HepG2 (cell line): ENCODE results near the gene FAM222B. TPM values are rescaled to one million over a fixed set of nuclear protein-coding genes. Genes with fewer than 3 reads are reported as not detected.

Experiments used
- CBFB ChIP-seq: sonication (generic); formaldehyde crosslinking; IDR thresholded peaks from 2 replicates; pipeline ENCODE4 v1.4.0; 2020; ENCODE audit warnings: missing genetic modification reagents
- CCDC6 ChIP-seq: sonication (generic); formaldehyde crosslinking; IDR thresholded peaks from 2 replicates; pipeline ENCODE4 v1.8.1; 2022; ENCODE audit warnings: mild to moderate bottlenecking, missing genetic modification reagents, moderate library complexity
- HOXD1 ChIP-seq: sonication (generic); formaldehyde crosslinking; IDR thresholded peaks from 2 replicates; pipeline ENCODE4 v1.5.0; 2020; ENCODE audit warnings: missing genetic modification reagents
- KDM1A ChIP-seq: IDR thresholded peaks from 2 replicates; pipeline ENCODE4 v1.6.1; 2016; ENCODE audit warnings: missing compliant biosample characterization
- MLX ChIP-seq: IDR thresholded peaks from 2 replicates; pipeline ENCODE4 v1.6.1; 2016
- NFE2L2 ChIP-seq: fragments of 150-350 bp; IDR thresholded peaks from 2 replicates; pipeline ENCODE4 v1.6.1; 2014; ENCODE audit warnings: low read length
- PCBP1 ChIP-seq: fragments of 200-400 bp; formaldehyde crosslinking; IDR thresholded peaks from 2 replicates; pipeline ENCODE4 v1.6.1; 2017; ENCODE audit warnings: mild to moderate bottlenecking, low read depth, low read length, borderline replicate concordance
- REPIN1 ChIP-seq: sonication (generic); formaldehyde crosslinking; IDR thresholded peaks from 2 replicates; pipeline ENCODE4 v1.8.0; 2022; ENCODE audit warnings: missing genetic modification reagents, low read depth, mild to moderate bottlenecking, borderline replicate concordance
- SIX4 ChIP-seq: sonication (generic); formaldehyde crosslinking; IDR thresholded peaks from 2 replicates; pipeline ENCODE4 v1.4.0; 2020; ENCODE audit warnings: missing genetic modification reagents
- ZNF276 ChIP-seq: sonication (generic); formaldehyde crosslinking; IDR thresholded peaks from 2 replicates; pipeline ENCODE4 v1.4.0; 2020; ENCODE audit warnings: mild to moderate bottlenecking, low read depth, missing genetic modification reagents
- ZNF337 ChIP-seq: sonication (generic); formaldehyde crosslinking; IDR thresholded peaks from 2 replicates; pipeline ENCODE4 v1.5.1; 2020; ENCODE audit warnings: missing genetic modification reagents, low read depth, mild to moderate bottlenecking, borderline replicate concordance
- ZNF407 ChIP-seq: sonication (generic); formaldehyde crosslinking; IDR thresholded peaks from one replicate; pipeline ENCODE4 v1.5.1; 2020; ENCODE audit warnings: mild to moderate bottlenecking, missing genetic modification reagents; ENCODE audit errors: not compliant biosample characterization
- ZNF549 ChIP-seq: sonication (generic); formaldehyde crosslinking; IDR thresholded peaks from 2 replicates; pipeline ENCODE4 v1.5.0; 2020; ENCODE audit warnings: missing genetic modification reagents
- ZNF605 ChIP-seq: sonication (generic); formaldehyde crosslinking; IDR thresholded peaks from 2 replicates; pipeline ENCODE4 v1.8.0; 2022; ENCODE audit warnings: mild to moderate bottlenecking, missing genetic modification reagents
- ZNF614 ChIP-seq: IDR thresholded peaks from 2 replicates; pipeline ENCODE4 v1.6.1; 2018; ENCODE audit warnings: missing biosample characterization, missing genetic modification reagents, inconsistent platforms, borderline replicate concordance
- ZNF782 ChIP-seq: sonication (generic); formaldehyde crosslinking; IDR thresholded peaks from 2 replicates; pipeline ENCODE4 v1.4.0; 2020; ENCODE audit warnings: missing genetic modification reagents, mild to moderate bottlenecking, borderline replicate concordance
- ZNF800 ChIP-seq: sonication (generic); formaldehyde crosslinking; IDR thresholded peaks from 2 replicates; pipeline ENCODE4 v1.4.0; 2020; ENCODE audit warnings: missing genetic modification reagents
- polyA plus RNA-seq, 8 experiments: library from polyadenylated mRNA; depleted of rRNA in 3 of 8; stranded (reverse) in 7 of 8; unstranded in 1 of 8; fragments of >200 nt; fragmentation: Illumina TruSeq in 4 of 8; extraction: Trizol in 4 of 8; gene quantifications; 2 replicates each; pipeline versions ENCODE4 v1.2.1 to v1.2.3, GENCODE V29; 2011 to 2016; ENCODE audit warnings: low read depth in 4 of 8, missing spikeins in 1 of 8, mixed read lengths in 1 of 8; ENCODE audit not compliant: insufficient read depth in 1 of 8
- total RNA-seq, 5 experiments: library from RNA; depleted of rRNA; stranded (reverse); fragments of >200 nt; fragmentation: Illumina TruSeq; extraction: Trizol; gene quantifications; 2 replicates each; pipeline ENCODE4 v1.2.3, GENCODE V29; 2016; ENCODE audit warnings: low read depth in 1 of 5

FAM222B gene
- total and polyA plus RNA-seq, 2 of the 13 experiments (the other 11 are each of a cell fraction or from before 2014, with no cell fraction given) = 3.5 to 7.3 TPM

GRCh38 chr17:28744972-28745785 is 97.4 kb downstream of the FAM222B start (continued):
- TF ChIP-seq ZNF276 (CRISPR knock-in tag) = no peak; the same call in 1 of the 2 replicates
- no peak for TF ChIP-seq ZNF337 (CRISPR knock-in tag)
- peak; percentile 65; the same call in 1 of the 2 replicates for TF ChIP-seq PCBP1
- no peak for TF ChIP-seq KDM1A (CRISPR knock-in tag)
- TF ChIP-seq ZNF782 (CRISPR knock-in tag) = 0 out of 2 replicates have a peak, but pooled peaks have one; percentile 41
- TF ChIP-seq ZNF407 (CRISPR knock-in tag) = no peak
- TF ChIP-seq REPIN1 = no peak
- no peak for TF ChIP-seq ZNF800 (CRISPR knock-in tag)
- TF ChIP-seq SIX4 = no peak
- no peak for TF ChIP-seq CBFB (CRISPR knock-in tag)
- TF ChIP-seq ZNF614 (CRISPR knock-in tag) = no peak
- TF ChIP-seq ZNF605 (CRISPR knock-in tag) = no peak
- no peak for TF ChIP-seq ZNF549
- TF ChIP-seq MLX (CRISPR knock-in tag) = 0 out of 2 replicates have a peak, but pooled peaks have one; percentile 28
- TF ChIP-seq HOXD1 (CRISPR knock-in tag) = no peak
- no peak for TF ChIP-seq CCDC6 (CRISPR knock-in tag)
- TF ChIP-seq NFE2L2 = no peak
